ENCODE results near the gene ANO3. TPM values are rescaled to one million over a fixed set of nuclear protein-coding genes. Genes with fewer than 3 reads are reported as not detected.

ANO3 gene
- total and polyA plus RNA-seq, 4 donors = under 0.01 to 2.0 (median 0.40) TPM

DNA sequence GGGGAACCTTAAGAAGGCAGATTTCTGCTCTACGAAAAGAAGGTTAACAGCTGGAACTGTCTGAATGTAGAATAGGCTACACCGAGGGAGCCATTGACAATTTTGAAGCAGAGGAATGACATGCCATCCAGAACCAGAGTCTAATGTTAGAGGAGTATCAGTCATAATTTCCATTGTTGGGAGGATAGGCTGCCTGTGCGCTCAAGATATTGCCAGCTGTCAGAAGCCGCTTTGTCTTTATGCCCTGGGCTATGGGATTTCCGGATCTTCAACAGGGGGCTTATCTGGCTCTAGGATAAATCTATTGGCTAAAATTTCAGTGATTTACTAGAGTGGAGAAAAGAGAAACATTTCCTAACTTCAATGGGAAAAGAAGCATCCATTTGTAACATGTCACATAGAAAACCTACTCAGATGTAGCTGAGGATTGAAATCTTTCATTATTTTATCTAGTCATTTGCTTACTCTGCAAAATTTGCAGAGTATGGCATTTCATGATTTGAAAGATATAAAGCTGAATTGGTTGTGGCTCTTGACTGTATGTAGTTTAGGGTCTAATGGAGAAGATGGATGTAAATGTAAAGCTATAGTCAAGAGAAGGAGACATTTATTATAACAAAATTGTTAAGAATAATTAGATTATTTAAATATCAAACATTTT, 78.9 kb downstream of the ANO3 start:
- Histone ChIP-seq H3K9ac (ENCODE audit: low read depth in 1 of 2, low read length in 2 of 2) (no peak overlapping the region), H3K27ac (ENCODE audit: low read depth in 1 of 2, low read length in 2 of 2) (no peak overlapping the region), H3K36me3 (ENCODE audit: control insufficient read depth in 4 of 4, insufficient read depth in 3 of 4, low read depth in 1 of 4, low read length in 3 of 4) (no peaks in the 10 kb centered on the region), H3K27me3 (ENCODE audit: control insufficient read depth in 4 of 4, insufficient read depth in 4 of 4, low read length in 3 of 4) (no peaks in the 10 kb centered on the region), H3K9me3 (ENCODE audit: control insufficient read depth in 4 of 4, low read length in 3 of 4) (no peaks in the 10 kb centered on the region), H3K4me3 (ENCODE audit: low read depth in 1 of 3, low read length in 3 of 3) (no peak overlapping the region), H3K4me1 (ENCODE audit: control insufficient read depth in 4 of 4, insufficient read depth in 4 of 4, low read length in 3 of 4) (no peaks in the 10 kb centered on the region)
- 78% methylated on average over 5 of the region's 5 CpGs for WGBS
- no peak for DNase-seq (ENCODE audit: low spot score)
- TF ChIP-seq, protein P1, sequence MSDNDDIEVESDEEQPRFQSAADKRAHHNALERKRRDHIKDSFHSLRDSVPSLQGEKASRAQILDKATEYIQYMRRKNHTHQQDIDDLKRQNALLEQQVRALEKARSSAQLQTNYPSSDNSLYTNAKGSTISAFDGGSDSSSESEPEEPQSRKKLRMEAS (IDR thresholded peaks at IDR 0.05) = no peak
- TF ChIP-seq GABPA (IDR thresholded peaks at IDR 0.05 in 1 of 2, conservative IDR thresholded peaks at IDR 0.05 in 1 of 2) = no peak
- TF ChIP-seq, protein P2, sequence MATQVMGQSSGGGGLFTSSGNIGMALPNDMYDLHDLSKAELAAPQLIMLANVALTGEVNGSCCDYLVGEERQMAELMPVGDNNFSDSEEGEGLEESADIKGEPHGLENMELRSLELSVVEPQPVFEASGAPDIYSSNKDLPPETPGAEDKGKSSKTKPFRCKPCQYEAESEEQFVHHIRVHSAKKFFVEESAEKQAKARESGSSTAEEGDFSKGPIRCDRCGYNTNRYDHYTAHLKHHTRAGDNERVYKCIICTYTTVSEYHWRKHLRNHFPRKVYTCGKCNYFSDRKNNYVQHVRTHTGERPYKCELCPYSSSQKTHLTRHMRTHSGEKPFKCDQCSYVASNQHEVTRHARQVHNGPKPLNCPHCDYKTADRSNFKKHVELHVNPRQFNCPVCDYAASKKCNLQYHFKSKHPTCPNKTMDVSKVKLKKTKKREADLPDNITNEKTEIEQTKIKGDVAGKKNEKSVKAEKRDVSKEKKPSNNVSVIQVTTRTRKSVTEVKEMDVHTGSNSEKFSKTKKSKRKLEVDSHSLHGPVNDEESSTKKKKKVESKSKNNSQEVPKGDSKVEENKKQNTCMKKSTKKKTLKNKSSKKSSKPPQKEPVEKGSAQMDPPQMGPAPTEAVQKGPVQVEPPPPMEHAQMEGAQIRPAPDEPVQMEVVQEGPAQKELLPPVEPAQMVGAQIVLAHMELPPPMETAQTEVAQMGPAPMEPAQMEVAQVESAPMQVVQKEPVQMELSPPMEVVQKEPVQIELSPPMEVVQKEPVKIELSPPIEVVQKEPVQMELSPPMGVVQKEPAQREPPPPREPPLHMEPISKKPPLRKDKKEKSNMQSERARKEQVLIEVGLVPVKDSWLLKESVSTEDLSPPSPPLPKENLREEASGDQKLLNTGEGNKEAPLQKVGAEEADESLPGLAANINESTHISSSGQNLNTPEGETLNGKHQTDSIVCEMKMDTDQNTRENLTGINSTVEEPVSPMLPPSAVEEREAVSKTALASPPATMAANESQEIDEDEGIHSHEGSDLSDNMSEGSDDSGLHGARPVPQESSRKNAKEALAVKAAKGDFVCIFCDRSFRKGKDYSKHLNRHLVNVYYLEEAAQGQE (IDR thresholded peaks at IDR 0.05) = no peak
- no peak for TF ChIP-seq JUND (IDR thresholded peaks at IDR 0.05)
- TF ChIP-seq RXRA (IDR thresholded peaks at IDR 0.05) = no peak
- TF ChIP-seq YY1 (IDR thresholded peaks at IDR 0.05) = no peak
- TF ChIP-seq EGR1 (IDR thresholded peaks at IDR 0.05; ENCODE audit: low read depth in 2 of 2) = no peak
- no peak for TF ChIP-seq NR2F2 (IDR thresholded peaks at IDR 0.05)
- no peak for TF ChIP-seq TAF1 (conservative IDR thresholded peaks at IDR 0.05)
- TF ChIP-seq FOXA1 (IDR thresholded peaks at IDR 0.05) = no peak
- TF ChIP-seq FOXA2 (IDR thresholded peaks at IDR 0.05) = no peak
- TF ChIP-seq, protein P3, sequence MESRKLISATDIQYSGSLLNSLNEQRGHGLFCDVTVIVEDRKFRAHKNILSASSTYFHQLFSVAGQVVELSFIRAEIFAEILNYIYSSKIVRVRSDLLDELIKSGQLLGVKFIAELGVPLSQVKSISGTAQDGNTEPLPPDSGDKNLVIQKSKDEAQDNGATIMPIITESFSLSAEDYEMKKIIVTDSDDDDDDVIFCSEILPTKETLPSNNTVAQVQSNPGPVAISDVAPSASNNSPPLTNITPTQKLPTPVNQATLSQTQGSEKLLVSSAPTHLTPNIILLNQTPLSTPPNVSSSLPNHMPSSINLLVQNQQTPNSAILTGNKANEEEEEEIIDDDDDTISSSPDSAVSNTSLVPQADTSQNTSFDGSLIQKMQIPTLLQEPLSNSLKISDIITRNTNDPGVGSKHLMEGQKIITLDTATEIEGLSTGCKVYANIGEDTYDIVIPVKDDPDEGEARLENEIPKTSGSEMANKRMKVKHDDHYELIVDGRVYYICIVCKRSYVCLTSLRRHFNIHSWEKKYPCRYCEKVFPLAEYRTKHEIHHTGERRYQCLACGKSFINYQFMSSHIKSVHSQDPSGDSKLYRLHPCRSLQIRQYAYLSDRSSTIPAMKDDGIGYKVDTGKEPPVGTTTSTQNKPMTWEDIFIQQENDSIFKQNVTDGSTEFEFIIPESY (IDR thresholded peaks at IDR 0.05) = no peak
- no peak for TF ChIP-seq HNF4G (IDR thresholded peaks at IDR 0.05)
- TF ChIP-seq, protein P4, sequence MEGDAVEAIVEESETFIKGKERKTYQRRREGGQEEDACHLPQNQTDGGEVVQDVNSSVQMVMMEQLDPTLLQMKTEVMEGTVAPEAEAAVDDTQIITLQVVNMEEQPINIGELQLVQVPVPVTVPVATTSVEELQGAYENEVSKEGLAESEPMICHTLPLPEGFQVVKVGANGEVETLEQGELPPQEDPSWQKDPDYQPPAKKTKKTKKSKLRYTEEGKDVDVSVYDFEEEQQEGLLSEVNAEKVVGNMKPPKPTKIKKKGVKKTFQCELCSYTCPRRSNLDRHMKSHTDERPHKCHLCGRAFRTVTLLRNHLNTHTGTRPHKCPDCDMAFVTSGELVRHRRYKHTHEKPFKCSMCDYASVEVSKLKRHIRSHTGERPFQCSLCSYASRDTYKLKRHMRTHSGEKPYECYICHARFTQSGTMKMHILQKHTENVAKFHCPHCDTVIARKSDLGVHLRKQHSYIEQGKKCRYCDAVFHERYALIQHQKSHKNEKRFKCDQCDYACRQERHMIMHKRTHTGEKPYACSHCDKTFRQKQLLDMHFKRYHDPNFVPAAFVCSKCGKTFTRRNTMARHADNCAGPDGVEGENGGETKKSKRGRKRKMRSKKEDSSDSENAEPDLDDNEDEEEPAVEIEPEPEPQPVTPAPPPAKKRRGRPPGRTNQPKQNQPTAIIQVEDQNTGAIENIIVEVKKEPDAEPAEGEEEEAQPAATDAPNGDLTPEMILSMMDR (IDR thresholded peaks at IDR 0.05; ENCODE audit: low read depth, low read length, missing input control) = no peak
- no peak for TF ChIP-seq HNF4A (conservative IDR thresholded peaks at IDR 0.05)
- no peak for TF ChIP-seq RAD21 (IDR thresholded peaks at IDR 0.05)
- no peak for TF ChIP-seq SP1 (IDR thresholded peaks at IDR 0.05)
